Measurements from ENCODE around the gene VPS37C. TPM values are rescaled to one million over a fixed set of nuclear protein-coding genes. Genes with fewer than 3 reads are reported as not detected.

VPS37C gene
- total RNA-seq, 1 experiment from 2014 or later = 24.0 TPM

GRCh38 chr11:61194169-61194671, 33.0 kb upstream of the VPS37C start:
- DNase-seq (ENCODE audit: low read depth, low spot score) (no peak), ATAC-seq (peak; percentile 65; the same call in 1 of the 2 replicates)
- intact Hi-C loops (cut with micrococcal nuclease; ENCODE audit: unreplicated experiment) (no loop called here), in situ Hi-C loops (cut with HindIII; ENCODE audit: low pct_unique_long_range_greater_than_20kb, low sequenced_read_pairs) (no loop called here)
- BruUV-seq (replicated peaks) = no TSS peak
- no peaks in the 10 kb centered on the region for H3K36me3 ChIP-seq (ENCODE audit: control insufficient read depth, insufficient read depth, low read length)
- no peak overlapping the region for H3K27ac ChIP-seq (ENCODE audit: low read length)
- ChIA-PET CTCF (no interaction called here), POLR2A (interaction anchor here (0.6 kb wide), 1 partner anchor 133 kb away, joined by 3 read pairs; no protein-coding TSS in a partner anchor)
- H3K9me3 ChIP-seq (ENCODE audit: control insufficient read depth, insufficient read depth, low read depth, low read length) = no peaks in the 10 kb centered on the region
- H3K4me3 ChIP-seq (ENCODE audit: low read depth in 2 of 2, low read length in 2 of 2) = no peak overlapping the region
- TF ChIP-seq TCF7L2 (IDR thresholded peaks at IDR 0.05; ENCODE audit: low read depth, low read length) (no peak), CTCF (IDR thresholded peaks at IDR 0.05) (no peak), POLR2AphosphoS5 (IDR thresholded peaks at IDR 0.05; ENCODE audit: low read depth, low read length) (no peak)
- H3K4me1 ChIP-seq (ENCODE audit: control insufficient read depth, insufficient read depth, low read length) = no peaks in the 10 kb centered on the region
- H3K27me3 ChIP-seq (ENCODE audit: control insufficient read depth, insufficient read depth, low read length) = peaks cover 4% of the 10 kb centered on the region; the same call in 1 of the 2 replicates

GRCh38 chr11:61193596-61193995, 32.4 kb upstream of the VPS37C start:
- CTCF ChIA-PET = no interaction called here
- Histone ChIP-seq H3K9me3 (ENCODE audit: control insufficient read depth, insufficient read depth, low read depth, low read length) (no peaks in the 10 kb centered on the region), H3K27ac (ENCODE audit: low read length) (no peak overlapping the region), H3K36me3 (ENCODE audit: control insufficient read depth, insufficient read depth, low read length) (no peaks in the 10 kb centered on the region), H3K27me3 (ENCODE audit: control insufficient read depth, insufficient read depth, low read length) (peaks cover 4% of the 10 kb centered on the region; the same call in 1 of the 2 replicates), H3K4me3 (ENCODE audit: low read depth in 2 of 2, low read length in 2 of 2) (no peak overlapping the region), H3K4me1 (ENCODE audit: control insufficient read depth, insufficient read depth, low read length) (no peaks in the 10 kb centered on the region)
- in situ Hi-C loops (cut with HindIII; ENCODE audit: low pct_unique_long_range_greater_than_20kb, low sequenced_read_pairs) = no loop called here
- no peak for DNase-seq (ENCODE audit: low read depth, low spot score)
- intact Hi-C loops (cut with micrococcal nuclease; ENCODE audit: unreplicated experiment) = no loop called here
- POLR2A ChIA-PET = interaction anchor here (0.6 kb wide), 1 partner anchor 132 kb away, joined by 3 read pairs; no protein-coding TSS in a partner anchor
- ATAC-seq = peak; percentile 47; the same call in 1 of the 2 replicates
- no TSS peak for BruUV-seq (replicated peaks)
- TF ChIP-seq CTCF (IDR thresholded peaks at IDR 0.05) (no peak), POLR2AphosphoS5 (IDR thresholded peaks at IDR 0.05; ENCODE audit: low read depth, low read length) (no peak), TCF7L2 (IDR thresholded peaks at IDR 0.05; ENCODE audit: low read depth, low read length) (no peak), REST (IDR thresholded peaks at IDR 0.05; ENCODE audit: insufficient read depth in 1 of 2, low read depth in 2 of 2, low read length in 1 of 2) (no peak), SIN3A (IDR thresholded peaks at IDR 0.05; ENCODE audit: borderline replicate concordance, insufficient read depth, low read depth, low read length) (no peak)
